MM.1S (cell line): ENCODE measurements around the gene SERPINB12.

Experiments used
- EZH2 ChIP-seq: fragments of 300-600 bp; sonication (generic); optimal IDR thresholded peaks from 2 replicates; pipeline ENCODE3; 2017; ENCODE audit warnings: low read depth, mild to moderate bottlenecking, antibody characterized with exemption, low read length, mixed read lengths
- EZH2phosphoT487 ChIP-seq: fragments of 300-600 bp; sonication (generic); IDR thresholded peaks from 2 replicates; pipeline ENCODE4 v1.6.1; 2018; ENCODE audit warnings: antibody characterized with exemption, low read length
- TF ChIP-seq, protein P1 (sequence below): fragments of 300-600 bp; sonication (generic); IDR thresholded peaks from 2 replicates; pipeline ENCODE4 v1.5.1; 2016; ENCODE audit warnings: antibody characterized with exemption, low read length, mixed read lengths

DNA sequence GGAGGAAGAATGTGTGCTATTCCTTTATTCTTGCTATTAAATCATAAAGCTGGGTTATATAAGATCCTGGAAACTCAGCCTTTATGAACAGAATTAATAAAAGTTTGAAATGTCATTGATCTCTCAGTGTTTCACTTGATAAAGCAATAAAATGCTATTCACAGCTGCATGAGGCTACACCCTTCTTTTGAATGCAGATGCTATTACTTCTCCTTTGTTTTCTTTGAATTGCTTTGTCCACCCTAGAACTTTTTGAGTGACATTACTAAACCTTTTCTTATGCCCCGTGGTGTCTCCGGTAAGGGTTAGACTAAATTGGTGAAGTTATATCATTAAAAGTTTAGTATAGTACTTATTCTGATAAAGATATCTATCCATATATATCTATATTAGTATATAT, 46.5 kb upstream of the SERPINB12 start:
- TF ChIP-seq, protein P1, sequence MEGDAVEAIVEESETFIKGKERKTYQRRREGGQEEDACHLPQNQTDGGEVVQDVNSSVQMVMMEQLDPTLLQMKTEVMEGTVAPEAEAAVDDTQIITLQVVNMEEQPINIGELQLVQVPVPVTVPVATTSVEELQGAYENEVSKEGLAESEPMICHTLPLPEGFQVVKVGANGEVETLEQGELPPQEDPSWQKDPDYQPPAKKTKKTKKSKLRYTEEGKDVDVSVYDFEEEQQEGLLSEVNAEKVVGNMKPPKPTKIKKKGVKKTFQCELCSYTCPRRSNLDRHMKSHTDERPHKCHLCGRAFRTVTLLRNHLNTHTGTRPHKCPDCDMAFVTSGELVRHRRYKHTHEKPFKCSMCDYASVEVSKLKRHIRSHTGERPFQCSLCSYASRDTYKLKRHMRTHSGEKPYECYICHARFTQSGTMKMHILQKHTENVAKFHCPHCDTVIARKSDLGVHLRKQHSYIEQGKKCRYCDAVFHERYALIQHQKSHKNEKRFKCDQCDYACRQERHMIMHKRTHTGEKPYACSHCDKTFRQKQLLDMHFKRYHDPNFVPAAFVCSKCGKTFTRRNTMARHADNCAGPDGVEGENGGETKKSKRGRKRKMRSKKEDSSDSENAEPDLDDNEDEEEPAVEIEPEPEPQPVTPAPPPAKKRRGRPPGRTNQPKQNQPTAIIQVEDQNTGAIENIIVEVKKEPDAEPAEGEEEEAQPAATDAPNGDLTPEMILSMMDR: no peak
- TF ChIP-seq EZH2 (no peak), EZH2phosphoT487 (no peak)
